GM19463 (cell line): ENCODE measurements around the gene CHMP6.

ENCODE experiments used
- ATAC-seq: cut with Tn5 transposase; IDR thresholded peaks from one replicate; pipeline ENCODE4 v1.9.1; 2021; ENCODE audit warnings: mild to moderate bottlenecking, moderate library complexity; ENCODE audit not compliant: unreplicated experiment

The CHMP6 gene

DNA sequence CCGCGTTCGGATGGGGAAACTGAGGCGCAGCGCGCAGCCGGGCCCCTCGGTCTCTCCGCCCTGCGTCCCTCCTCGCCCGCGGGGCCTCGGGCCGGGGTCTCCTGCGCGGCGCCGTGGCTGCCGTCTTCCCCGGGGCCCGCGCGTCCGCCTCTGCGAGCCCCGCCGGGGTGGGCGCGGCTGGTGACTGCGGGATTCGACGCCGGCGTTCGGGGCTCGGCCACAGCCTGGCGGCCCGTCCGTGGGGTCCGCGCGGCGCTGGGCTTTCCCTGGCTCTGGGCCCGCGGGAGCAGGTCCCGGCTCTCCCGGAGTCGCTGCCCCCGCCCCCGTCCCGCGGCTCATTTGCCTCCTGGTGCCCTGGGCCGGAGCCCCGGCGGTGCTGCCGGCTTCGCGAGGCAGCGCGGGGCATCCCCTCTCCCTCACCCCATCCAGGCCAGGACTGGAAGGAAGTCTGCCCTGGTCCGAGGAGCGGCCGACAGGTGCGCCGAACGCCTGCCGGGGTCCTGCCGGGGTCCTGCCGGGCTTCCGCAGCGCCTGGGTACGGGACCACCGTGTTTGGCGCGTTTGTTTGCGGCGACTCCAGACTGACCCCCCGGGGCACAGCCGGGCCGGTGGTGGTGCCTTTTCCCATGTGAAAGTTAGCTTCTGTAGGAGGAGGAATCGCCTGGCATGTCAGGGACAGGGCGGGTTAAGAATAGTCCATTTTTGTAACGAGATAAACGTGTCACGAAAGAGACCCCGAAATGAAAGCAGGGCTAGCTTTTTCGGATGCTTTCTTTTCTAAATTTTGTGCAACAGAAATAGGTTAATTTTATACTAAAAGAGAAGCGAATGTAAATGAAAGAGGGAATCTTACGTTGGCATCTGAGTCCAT, 671 bp downstream of the CHMP6 start:
- ATAC-seq: no peak

DNA sequence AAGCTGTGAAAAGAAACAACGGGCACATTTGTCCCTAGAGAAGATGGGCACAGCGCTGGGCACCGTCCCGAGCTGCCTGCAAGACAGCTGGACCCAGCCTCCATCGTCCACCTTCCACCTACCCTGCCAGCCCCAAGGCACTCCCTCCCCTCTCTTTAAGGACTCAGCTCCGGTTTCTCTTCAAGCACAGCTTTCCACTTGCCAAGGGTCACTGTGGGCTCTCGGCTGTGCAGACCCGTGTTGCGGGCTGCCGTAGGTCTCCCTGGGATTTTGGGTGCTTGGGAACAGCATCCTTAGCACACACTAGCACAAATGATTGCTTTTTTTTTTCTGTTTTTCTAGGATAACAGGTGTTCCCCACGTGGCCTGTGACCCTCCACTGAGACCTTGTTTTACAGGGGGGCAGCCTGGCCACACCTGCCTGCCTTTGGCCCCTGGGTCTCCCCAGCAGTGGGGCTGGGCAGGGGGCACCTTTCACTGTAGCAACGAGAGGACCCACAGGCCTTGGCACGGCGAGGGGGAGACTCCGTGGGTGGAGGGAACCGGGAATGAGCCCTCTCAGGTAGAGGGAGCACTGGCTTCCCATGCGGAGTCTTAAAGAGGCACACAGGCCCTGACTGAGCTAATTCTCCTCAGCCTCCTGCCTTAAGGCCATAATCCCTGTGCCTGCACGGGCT, 1.4 kb downstream of the CHMP6 start:
- no peak for ATAC-seq

DNA sequence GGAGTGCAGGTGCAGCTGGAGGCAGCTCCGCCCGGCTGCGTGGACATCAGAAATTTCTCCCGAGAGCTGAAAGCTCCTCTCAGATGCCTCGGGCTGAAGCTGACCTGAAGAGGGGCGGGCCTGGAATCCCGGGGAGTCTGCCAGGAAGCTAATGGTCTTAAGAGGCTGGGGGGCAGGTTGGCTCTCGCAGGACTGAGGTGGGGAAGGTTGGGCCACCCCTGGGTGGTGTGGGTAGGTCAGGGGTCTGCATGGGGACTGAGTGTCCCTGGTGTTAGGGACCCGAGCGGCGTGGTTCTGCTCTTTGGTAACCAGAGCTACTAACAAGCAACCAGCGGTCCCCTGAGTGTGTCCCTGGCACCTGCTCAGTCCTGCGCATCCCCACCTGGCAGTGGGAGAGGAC, 3.5 kb downstream of the CHMP6 start:
- ATAC-seq: no peak

DNA sequence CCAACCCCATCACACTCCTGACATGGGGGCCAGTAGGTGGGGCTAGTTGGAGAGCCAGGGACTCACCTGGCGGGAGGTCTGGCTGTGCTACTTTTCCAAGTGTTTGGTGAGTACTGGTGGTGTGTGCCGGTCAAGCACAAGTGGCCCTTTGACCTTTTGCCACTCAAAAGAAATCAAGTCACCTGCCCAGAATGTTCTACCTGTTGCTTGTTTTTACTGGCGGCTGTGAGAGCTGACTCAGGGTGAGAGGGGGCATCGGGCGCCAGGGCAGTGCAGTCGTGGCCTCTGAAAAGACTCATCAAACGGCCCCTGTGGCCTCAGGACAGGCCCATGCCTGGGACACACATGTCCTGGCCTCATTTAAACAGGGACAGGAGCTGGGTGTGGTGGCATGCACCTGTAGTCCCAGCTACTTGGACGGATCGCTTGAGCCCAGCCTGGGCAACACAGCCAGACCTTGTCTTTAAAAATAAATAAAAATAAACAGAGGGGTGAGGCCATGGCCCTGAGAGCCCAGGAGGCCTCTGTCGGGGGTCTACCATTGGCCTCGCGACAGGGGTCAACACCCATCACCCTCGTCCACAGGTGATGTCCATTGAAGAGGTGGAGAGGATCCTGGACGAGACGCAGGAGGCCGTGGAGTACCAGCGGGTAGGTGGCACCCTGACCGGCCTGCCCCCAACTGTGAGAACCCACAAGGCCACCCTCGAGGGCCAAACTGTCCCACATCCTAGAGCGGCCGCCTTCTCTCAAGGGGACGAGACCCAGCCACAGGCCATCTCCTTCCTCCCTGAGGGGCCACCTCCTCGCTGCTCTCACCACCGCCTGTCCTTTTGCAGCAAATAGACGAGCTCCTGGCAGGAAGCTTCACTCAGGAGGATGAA, 5.0 kb downstream of the CHMP6 start:
- no peak for ATAC-seq

DNA sequence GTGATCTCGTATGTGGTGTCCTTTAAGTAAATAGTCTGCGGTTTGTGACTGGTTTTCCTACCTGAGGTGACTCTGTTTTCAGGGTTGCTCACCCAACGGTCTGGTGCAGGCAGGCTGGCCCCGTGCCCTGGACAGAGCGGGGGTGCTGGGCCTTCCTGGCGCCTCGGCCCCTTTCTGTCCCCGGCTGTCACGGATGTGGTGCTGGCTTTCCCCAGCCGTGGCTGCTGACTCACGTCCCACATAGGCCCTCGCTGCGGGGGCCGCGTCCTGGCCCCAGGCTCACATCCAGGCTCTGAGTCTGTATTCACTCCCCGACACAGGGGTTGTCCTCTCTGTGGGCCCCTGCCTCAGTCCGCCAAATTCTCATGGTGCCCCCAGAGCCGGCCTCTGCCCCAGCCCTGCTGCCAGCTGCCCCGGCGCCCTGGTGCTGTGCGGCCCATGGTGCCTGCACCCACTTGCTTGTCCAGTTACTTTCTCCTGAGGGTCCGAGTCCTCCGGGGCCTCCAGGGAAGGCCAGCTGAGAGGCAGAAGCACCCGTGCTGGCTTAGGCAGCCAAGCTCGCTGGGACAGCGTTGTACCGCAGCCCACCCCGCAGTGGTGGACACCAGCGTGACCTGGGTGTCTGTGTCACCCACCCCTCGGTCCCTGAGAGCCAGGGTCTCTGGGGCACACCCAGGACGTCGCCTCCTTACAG, 5.9 kb downstream of the CHMP6 start:
- no peak for ATAC-seq

DNA sequence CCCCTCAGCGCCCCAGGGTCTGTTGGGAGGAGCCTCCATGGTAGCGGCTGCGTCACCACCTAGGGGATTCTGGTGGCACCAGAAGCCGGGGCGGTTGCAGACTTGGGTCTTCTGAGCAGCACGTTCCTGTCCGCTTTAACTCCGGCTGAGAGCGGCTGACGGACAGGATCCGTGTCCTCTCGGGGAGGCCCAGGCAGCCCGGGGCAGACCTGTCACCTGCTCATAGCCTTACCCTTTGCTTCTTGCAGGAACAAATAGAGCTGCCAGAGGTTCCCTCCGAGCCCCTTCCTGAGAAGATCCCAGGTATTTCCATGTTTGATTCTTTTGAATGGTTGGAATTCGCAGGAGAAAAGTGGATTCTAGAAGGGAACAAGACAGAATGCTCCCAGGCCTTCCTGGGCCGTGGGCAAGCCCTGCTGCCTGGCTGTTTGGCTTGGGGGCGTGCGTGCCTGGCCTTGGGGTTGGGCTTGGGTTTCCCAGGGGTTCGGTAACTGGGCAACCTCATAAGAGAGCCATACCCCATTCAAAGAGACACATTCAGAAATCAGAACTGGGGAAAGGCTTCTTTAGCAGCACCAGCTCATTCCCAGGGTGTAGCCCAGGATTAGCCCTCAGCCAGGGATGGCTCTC, 6.6 kb downstream of the CHMP6 start:
- ATAC-seq: no peak

DNA sequence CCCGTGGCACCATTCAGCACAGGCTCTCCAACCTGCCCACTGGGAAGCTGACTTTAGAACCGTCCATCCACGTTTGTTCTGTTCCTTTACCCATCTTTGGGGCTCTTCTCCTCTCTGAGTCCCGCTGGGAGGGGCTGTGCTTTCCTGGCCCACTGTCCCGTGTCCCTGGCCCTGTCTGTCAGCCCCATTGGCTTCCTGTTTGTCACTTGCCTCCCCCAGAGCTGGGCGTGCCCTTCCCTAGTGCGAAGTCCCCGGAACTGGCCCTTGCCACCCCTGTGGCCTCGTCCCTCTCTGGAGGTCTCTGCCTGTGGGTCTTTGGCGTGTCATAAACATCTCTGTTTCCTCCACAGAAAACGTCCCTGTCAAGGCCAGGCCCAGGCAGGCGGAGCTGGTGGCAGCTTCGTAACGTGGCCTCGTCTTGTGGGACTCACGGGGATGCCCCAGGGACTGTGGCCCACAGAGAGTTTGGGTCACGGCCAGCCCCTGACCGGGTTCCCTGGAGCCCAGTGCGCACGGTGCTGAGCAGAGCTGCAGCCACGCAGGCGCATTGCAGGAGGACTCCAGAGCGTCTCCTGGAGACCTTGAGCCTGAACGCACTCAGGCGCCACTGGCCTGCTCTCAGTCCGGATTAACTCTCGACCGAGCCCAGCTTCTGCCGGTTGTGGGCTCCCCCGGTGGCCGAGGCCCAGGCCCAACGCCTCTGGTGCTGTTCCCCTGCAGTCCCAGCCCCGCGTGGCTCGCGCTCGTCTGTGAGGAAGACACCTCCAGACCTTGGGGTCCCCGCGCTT, 7.3 kb downstream of the CHMP6 start:
- no peak for ATAC-seq

DNA sequence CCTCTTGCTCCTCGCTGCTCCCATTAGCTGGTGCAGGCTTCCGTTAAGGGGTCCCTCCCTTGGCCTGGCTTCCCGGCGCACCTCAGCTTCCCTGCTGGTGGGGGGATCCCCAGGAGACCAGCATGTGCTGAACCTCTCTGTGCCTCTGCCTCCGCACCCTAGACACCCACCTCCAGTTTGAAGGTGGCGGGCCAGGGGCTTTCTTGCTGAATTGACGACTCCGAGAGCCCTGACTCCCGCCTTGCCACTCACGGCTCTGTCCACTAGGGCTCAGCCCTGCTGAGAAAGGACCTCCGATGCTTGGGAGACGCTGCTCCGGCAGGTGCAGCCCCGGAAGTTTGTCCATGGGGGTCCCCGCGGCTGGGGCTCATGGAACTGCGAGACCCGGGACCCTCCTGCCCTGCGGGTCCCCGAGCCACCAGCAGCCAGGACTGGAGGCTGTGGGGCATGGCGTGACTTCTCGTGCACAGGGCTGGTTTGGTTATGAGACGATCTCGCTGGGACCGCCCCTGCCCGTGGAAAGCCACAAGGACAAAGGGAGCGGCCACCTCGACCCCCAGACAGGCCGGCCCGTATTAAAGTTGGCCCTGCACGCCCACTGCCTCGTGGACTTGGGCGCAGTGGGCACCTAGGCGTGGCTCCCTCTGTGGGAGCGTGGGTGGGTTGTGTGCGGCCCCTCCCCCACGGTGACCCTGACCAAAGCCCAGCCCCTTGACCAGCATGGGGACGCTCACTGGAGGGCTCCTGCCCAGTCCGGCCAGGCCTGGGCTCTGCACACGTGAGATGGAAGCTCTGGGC, 8.1 kb downstream of the CHMP6 start:
- no peak for ATAC-seq

DNA sequence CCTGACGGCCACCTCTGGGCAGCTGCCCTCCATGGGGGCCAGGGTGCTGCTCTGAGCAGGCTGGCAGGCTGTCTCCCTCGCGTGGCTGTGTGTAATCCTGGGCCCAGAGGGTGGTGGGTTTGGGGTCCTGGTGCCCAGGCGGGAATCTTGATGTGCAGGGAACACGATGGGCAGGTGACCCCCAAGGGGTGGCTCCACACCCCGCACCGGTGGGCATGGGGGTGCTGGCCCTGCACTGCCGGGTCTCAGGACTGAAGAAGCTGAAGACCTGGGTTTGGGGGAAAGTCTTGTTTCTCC, 8.6 kb downstream of the CHMP6 start:
- no peak for ATAC-seq

DNA sequence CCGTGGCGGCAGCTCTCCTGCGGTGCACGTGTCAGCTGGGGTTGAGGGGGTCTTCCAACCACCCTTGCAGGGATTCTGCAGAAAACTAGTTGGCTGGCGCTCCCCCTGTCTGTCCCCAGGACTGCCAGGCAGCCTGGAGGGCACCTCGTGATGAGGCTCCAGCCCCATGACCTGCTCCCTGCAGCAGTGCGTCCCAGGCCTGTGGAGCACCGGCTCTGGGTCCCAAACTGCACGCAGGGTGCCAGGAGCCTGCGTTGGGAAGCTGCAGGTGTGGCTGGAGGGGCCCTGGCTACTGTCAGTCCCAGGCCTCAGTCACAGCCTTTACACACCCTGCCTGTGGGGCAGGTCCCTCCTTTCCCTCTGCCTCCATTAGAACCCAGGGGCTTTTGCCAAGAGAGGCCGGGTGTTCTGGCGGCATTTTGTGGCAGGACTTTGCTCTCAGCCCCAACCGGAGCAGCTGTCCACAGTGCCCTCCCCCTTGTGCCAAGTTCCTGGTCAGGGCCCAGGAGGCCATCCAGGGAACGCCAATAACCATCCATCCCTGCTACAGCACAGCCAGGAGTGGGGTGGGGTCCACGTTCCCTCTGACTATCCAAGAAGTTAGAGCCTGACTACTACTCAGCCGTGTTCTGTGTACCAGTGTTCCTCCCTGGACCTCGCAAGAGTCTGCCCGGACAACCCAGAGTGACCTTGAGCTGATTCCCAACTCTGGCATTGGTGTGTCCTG, 9.2 kb downstream of the CHMP6 start:
- no peak for ATAC-seq

DNA sequence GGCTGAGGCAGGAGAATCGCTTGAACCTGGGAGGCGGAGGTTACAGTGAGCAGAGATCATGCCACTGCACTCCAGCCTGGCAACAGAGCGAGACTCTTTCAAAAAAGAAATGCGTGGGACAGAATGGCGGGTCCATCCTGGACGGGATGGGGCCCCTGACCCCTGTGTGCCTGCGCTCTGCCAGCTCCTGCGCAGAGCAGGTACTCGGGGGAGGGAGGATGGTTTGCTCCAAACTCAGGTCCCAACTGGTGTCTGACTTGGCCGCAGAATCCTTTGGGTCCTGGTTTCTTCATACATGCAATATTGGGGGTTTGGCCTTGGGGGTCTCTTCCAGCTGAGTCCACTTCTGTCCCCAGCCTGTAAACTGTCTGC, 10.4 kb downstream of the CHMP6 start:
- no peak for ATAC-seq

DNA sequence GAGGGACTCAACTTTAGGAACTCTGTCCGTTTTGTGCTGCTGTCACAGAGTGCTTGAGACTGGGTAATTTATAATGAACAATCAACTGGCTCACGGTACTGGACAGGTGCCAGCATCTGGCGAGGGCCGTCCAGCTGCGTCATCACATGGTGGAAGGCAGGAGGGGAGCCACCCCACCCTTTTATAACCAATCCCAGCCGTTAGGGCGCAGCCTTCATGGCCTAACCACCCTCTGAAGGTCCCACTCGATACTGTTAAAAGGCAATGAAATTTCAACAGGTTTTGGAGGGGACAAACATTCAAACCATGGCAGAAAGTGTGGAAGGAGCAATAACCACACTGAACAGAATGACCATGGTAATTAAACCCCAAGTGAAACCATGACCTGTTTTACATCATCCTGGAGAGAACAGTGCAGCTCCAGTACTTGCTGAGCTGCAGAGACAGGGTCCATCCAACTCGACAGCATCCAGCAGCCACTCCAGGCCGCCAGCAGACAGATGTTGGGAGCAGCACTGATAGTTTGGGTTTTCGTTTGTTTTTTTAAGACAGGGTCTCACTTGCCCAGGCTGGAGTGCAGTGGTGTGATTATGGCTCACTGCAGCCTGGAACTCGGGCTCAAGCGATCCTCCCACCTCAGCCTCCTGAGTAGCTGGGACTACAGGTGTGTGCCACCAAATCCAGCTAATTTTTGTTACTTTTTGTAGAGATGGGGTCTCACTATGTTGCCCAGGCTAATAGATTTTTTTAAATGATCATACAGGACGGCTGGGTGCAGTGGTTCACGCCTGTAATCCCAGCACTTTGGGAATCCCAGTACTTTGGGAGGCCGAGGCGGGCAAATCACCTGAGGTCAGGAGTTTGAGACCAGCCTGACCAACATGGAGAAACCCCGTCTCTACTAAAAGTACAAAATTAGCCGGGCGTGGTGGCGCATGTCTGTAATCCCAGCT, 11.0 kb downstream of the CHMP6 start:
- no peak for ATAC-seq

DNA sequence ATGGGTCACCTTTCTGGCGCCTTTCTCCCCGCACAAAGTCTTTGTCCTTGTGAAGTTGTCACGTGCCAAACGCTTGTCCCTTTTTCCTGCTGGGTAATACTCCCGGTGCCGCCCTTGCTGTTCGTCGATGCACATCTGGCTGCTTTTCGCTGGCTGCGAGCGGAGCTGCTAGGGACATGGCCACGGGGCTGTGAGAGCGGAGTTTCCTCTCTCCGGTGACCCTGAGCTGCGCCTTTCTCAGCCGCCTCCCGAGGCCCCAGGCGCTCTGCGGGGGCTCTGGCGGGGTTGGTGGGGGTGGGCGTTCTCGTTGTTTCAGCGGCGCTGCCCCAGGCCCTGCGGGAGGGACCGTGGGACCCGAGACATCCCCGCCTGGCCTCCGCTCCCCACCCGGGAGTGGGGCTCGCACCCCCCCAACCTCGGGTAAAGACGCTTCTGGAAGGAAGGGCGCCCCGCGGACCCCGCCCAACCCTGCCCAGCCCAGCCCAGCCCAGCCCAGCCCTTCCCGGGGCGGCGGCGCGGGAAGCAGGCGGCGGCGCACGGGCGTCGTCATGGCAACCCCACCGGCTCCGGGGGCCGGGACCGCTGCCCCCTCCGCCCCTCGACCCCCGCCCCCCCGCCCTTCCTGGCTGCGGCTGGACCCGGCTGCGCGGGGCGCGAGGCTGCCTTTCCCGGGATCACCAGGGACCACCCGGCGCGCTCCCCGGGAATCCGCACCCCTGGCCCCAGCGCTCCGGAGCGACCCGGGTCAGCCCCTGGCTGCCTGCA, 12.3 kb downstream of the CHMP6 start:
- no peak for ATAC-seq

DNA sequence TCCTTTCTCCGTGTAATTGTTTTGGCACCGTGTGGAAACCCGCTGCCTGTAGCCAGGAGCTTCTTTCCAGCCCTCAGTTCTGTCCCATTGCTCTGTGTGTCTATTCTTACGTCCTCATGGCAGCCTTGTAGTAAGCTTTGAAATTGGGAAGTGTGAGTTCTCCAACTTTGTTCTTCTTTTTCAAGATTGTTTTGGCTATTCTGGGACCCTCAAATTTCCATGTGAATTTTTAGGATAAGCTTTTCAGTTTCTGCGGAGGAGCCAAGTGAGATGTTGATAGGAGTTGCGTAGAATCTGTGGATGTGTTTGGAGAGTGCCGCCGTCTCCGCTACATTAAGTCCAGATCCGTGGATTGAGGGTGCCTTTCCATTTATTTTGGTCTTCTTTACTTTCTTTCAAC, 15.2 kb downstream of the CHMP6 start:
- no peak for ATAC-seq

DNA sequence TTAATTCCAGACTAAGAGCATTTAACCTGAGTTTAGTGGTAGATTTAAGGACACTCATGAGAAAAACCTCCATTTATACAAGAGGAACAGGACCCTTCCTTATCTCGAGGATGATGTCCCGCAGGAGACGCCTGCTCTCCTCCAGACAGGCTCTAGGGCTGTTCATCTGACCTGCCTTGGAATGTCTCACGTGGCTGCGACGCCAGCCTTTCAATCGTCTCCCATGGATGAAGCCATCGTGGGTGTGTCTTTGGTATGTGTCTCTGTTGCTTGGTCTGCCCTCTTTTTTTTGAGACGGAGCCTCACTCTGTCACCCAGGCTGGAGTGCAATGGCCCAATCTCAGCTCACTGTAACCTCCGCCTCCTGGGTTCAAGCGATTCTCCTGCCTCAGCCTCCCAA, 16.5 kb downstream of the CHMP6 start:
- no peak for ATAC-seq

DNA sequence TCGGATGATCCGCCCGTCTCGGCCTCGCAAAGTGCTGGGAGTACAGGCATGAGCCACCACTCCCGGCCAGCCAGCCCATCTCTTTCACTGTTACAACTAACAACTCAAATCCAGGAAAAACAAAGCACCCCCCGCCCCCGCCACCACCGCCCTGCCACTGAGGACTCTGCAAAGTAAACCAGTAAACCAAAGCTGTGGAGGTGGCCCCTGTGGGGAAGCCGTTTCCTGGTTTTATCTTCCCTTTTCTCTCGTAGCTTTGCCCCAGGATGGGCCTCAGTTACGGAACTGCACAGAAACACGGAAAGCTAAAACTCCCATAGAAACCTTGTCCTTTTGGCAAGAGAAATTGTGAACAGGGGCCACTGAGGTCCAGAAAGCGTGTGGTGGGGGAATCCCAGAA, 17.5 kb downstream of the CHMP6 start:
- no peak for ATAC-seq

DNA sequence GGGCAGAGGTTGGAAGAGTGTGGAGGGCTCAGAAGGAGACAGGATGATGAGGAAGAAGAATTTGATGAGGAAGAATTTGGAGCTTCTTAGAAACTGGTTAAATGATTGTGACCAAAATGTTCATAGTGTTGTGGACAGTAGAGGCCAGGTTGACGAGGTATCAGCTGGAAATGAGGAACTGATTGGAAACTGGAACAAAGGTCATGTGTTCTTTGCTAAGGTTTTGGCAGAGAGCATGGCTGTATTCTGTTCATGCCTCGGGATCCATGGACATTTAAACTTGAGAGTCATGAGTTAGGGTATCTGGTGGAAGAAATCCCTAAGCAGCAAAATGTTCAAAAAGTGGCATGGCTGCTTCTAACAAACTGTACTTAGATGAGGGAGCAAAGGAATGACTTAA, 19.3 kb downstream of the CHMP6 start:
- no peak for ATAC-seq
